DMS53 treated with DMSO at 0.1 percent for 48 hours (cell line): ENCODE results near the gene ATP6V0A4.
"Not testable (repeated sequence)": the region's sequence is repeated elsewhere in the genome, so short reads cannot be mapped to it uniquely, and the experiment has no call there.

Experiments
- DNase-seq: peaks from one replicate; lab custom pipeline; 2025; ENCODE audit not compliant: unreplicated experiment; lab: John Stamatoyannopoulos, UW

ATP6V0A4 gene

DNA sequence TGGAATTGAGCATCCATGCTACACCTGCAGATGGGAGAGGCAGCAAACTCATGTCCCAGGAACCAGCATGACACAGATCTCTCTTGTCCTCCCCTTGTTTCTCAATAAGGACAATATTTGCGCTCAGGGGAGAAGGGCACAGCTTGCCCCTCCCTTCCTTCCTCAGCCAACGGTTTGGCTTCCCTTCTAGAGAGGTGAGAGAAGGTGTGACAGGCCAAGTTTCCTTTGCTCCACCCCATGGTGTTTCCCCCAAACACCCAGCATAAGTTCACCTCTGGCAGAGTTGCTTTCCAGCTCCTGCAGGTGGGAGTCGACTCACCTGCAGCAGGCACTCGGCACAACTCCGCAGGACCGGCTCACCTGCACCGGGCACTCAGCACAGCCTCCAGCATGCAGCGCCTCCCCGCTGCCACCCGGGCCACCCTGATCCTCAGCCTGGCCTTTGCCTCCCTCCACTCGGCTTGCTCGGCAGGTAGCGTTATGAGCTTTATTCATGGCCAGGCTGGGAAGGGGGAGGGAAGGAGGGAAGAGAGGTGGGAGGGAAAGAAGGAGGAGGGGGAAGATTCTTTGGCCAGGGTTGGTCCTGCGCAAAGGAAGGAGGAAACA lies at the start of gene ATP6V0A4, which contains the start of gene TMEM213:
TSS of gene ATP6V0A4 (minus strand) at position 482 of the 606 bp plus-strand sequence. CDS start 26,949 bp downstream, outside the sequence.
TSS of gene TMEM213 (plus strand) at position 280 of the 606 bp plus-strand sequence. CDS start at position 391, 111 bp downstream.
- peak; percentile 35 for DNase-seq

DNA sequence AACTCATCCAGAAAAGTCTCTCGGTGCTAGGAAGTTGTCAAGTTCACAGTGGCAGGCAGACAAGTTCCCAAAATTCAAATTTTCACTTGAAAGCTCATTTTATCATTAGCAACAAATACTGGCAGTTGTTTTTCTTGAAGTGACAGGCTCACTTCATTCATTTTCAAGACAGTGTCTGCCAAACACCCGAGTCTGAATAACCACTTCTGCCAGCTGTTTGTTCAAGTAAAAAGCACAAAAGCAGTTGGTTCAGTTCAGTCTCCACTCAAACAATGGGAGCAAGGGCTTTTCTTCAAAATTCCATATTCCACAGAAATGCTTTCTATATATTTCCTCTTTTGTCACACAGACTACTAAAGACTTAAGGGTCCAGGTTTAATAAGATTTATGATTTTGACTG lies 47.7 kb upstream of the ATP6V0A4 start:
- no peak for DNase-seq

DNA sequence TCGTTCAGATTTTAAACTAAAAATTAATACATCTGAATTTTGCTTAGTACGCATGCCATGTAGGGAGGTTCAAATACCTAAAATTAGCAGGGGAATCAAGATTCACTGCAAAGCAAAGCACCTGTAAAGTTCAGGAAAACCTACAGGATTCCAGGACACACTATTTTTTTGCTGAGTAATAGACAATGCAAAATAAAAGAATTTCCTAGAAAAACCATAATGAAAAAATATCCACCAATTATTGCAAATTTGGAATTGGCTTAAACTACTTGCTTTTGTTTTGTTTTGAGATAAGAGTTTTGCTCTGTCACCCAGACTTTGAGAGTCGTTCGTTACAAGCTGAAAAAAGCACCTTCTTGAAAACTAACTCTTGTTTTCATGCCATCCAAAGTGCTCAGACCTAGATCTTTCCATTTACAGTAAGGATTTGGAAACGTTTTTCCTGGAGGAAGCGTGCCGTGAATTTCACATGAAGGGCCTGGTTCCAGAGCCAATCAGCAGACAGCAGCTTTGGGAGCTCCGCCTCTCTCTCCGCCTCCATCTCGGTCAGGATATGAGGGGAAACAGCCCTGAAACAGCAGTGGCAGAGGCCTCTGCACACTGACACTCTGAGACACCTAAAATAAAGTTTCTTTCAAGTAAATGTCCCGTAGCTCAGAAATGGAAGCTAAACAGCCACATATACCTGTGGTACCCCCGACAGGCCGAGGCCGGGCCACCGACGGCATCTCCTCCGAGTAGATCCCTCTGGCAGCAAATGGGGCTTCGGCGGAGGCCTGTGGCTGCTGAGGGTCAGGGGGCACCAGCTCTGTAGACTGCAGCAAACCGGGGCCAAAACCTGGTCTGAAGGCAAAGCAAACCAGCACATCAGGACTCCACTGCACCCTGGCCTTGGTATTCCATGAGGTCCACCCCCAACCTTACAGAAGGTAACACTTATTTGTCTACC lies 45.9 kb upstream of the ATP6V0A4 start:
- no peak for DNase-seq

DNA sequence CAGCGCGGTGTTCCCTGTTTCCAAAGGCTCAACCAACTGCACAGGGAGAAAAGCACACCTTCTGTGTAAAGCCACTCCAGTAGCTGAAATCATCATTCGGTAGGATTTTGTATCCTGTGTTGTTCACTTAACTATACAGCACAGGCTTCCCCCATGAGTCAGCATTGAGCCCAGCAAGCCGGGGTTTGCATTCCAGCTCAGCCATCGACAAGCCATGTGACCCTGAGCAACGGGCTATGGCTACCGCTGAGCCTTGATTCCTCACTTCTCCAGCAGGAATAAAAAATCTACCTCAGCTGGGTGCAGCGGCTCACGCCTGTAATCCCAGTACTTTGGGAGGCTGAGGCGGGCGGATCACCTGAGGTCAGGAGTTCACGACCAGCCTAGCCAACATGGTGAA lies 44.1 kb upstream of the ATP6V0A4 start:
- no peak for DNase-seq

DNA sequence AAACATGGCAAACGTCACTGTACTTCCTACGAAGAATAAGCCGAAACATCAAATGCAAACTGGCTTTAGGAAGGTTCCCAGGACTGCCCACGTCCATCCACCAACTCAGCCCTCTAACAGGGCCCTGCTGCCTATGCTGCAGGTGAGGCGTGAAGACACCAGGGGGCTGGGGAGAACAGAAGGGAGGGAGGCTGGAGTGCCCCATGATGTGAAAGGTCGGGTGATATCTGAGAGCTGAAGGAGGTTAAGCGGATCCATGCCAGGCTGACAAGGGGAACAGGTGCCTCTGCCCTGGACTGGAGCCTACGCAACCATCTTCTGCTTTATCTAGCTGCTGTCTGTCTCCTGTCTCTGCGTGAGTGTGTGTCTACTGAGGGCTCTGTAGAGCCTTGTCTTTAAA lies 40.2 kb upstream of the ATP6V0A4 start:
- peak; percentile 83 for DNase-seq

DNA sequence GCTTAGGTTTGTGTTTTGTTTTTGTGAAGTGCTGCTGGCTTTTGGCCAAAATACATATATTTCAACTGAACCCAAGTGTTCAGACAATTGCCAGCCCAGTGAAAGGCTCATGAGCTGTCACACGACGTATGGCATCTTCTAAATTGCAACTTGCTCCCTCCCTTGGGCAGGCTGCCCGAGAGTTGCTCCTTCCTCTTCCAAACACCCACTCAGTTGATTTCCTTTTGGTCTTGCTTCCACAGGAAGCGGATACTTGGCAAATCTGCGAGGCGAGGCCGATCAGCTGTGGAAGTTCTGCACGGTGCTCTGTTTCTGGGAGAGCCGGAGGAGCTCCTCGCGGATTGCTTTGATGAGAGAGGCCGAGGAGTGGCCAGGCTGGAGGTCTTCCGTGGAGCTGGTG lies 39.6 kb upstream of the ATP6V0A4 start:
- peak; percentile 95 for DNase-seq

DNA sequence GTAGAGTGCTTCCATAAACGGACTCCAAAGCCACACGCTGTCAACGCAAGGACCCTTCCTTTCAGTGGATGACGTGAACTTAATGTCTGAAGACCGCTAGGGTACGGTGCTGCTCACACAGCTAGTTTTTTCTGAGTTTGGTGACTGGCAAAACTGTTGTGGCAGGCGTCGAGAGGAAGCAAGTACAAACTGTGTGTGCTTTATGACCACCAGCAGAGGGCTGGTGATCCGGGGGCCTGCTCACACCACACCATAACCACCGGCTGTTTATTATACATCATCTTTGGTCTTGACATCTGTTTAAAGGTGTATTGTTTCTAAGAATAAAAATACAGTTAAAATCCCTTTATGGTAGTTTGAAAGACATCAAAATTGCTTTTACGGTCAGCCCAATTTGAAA lies 37.1 kb upstream of the ATP6V0A4 start:
- DNase-seq: no peak

DNA sequence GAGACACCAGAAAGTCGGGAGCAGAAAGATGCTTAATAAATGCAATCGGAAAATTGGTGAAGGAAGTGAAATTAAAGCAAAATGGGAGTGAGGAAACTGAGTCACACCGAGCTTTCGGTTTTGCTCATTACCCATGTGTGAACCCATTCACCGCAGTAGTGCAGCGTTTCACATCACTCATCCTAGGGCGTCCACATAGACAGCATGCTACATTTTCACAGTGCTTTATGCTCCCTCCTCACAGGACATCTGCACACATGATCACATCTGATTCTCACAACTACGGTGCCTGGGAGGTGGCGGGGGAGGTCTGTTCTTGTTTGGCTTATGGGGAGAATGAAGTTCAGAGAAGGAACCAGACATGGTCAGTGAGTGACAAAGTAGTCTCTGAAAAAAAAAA lies 36.6 kb upstream of the ATP6V0A4 start:
- no peak for DNase-seq

DNA sequence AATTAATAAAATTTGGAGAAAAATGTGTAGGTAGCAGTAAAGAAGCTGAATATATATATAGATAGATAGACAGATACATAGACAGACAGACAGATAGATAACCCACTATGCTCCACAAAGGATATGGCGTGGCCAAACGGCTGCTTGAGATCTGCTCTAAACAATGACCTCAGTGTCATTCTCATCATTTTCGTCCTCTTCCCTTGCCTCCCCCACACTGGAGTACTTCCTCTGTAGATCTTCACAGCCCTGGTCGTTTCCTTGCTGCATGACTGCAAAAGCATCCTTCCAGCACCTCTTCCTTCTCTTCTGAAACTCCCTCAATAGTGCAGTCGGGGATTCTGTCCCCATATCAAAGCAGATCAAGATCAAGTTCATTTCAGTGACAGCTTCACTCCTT lies 35.6 kb upstream of the ATP6V0A4 start:
- no peak for DNase-seq

DNA sequence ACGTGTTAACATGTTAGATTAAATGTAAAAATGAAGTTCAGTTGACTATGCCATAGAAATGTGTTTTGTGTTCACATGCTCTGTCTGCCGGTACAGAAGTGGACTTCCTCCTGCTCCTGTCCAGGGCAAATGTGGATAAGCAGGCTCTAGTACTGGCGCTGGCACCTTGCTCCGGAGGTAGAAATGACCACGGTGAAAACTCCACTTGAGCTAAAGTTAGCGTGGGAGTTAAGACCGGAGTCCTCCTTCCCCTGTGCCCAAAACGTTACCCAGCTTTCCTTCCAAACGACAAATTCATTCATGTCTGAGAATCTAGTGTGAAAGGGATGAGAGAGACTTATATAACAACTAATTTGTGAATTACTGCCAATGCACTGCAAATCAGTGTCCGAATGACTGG lies 35.0 kb upstream of the ATP6V0A4 start:
- no peak for DNase-seq

DNA sequence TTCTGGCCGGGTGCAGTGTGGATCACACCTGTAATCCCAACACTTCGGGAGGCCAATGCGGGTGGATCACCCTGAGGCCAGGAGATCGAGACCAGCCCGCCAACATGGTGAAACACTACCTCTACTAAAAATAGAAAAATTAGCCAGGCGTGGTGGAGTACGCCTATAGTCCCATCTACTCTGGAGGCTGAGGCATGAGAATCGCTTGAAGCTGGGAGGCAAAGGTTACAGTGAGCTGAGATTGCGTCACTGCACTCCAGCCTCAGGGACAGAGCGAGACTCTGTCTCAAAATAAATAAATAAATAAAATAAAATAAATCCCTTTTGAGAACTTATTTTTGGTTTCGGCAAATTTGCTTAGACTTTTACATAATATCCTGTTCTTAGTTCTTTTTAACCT lies 31.3 kb upstream of the ATP6V0A4 start:
- DNase-seq: no peak

DNA sequence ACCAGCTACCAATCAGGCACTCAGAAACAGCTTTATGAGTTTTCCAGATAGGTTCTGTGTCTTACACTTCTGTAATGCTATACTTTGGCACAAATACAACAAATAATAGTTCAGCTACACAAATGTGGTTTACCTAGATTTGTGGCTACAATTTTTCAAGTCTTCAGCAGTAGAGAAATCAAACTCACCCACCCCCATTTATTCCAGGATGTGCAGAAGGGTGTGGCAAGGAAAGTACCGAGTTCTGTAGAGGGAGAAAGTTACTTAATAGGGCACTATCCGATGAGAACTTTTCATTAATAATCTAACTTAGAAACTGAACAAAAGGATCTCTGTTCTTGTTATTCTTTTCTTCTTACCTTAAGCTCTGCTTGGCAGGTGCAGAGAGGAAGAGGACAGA lies 30.3 kb upstream of the ATP6V0A4 start:
- no peak for DNase-seq

DNA sequence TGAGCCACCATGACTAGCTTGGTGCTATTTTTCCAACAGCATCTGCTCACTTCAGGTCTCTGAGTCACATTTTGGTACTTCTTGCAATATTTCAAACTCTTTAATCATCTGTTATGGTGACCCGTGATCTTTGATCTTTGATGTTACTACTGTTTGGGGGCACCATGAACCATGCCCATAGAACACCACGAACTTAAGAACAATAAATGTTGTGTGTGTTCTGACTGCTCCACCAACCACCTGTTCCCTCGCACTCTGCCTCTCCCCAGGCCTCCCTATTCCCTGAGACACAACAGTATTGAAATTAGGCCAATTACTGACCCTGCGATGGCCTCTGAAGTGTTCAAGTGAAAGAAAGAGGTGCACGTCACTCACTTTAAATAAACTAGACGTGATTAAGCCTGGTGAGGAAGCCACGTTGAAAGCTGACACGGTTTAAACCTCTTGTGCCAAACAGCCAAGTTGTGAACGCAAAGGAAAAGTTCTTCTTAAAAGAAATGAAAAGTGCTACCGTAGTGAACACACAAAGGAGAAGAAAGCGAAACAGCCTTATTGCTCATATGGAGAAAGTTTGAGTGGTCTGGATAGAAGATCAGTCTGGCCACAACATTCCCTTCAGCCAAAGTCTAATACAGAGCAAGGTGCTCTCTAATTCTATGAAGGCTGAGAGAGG lies 27.2 kb upstream of the ATP6V0A4 start:
- DNase-seq: no peak

DNA sequence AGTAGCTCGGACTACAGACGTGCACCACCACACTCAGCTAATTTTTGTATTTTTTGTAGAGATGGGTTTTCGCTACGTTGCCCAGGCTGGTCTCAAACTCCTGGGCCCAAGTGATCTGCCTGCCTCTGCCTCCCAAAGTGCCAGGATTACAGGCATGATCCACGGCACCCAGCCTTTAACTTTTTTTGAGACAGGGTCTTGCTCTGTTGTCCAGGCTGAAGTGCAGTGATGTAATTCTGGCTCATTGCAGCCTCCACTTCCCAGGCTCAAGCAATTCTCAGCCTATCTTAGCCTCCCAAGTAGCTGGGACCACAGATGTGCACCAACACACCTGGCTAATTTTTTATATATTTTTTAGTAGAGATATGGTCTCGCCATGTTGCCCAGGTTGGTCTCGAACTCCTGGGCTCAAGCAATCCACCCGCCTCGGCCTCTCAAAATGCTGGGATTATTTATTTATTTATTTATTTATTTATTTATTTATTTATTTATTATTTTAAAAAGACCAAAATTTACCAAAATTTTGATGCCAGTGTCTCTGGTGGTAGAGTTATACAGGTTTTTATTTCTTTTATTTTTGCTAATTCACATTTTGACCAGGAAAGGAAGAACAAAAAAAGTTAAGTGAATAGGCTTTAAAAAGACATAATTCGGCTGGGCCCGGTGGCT lies 25.0 kb upstream of the ATP6V0A4 start:
- DNase-seq: no peak

DNA sequence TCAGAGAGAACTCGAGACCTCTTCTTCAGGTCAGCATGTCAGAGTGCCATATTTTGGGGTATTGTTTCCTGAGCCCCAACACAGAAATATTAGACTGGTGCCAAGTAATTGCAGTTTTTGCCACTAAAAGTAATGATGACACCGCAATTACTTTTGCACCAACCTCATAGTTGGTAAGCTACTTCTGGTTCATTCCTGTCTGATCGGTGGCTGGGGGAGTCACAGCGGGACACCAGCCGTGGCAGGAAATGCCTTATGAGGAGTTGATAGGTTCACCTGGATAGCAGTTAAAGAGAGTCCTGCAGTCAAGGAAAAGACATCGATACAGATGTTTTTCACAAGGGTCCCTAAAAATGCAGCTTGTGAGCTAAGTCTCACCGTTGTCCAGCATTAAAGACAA lies 23.9 kb upstream of the ATP6V0A4 start:
- DNase-seq: no peak

DNA sequence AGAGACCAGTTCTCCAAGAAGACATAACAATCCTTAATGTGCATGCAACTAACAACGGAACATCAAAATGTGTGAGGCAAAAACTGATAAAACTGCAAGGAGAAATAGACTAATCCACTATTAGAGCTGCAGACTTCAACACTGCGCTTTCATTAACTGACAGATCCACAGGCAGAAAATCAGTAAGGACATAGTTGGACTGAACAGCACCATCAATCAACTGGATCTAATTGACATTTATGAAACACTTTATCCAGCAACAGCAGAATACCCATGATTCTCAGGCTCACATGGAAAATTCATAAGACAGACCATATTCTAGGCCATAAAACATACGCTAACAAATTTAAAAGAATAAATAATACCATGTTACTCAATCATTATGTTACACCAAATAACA lies 21.6 kb upstream of the ATP6V0A4 start:
- DNase-seq: no peak

DNA sequence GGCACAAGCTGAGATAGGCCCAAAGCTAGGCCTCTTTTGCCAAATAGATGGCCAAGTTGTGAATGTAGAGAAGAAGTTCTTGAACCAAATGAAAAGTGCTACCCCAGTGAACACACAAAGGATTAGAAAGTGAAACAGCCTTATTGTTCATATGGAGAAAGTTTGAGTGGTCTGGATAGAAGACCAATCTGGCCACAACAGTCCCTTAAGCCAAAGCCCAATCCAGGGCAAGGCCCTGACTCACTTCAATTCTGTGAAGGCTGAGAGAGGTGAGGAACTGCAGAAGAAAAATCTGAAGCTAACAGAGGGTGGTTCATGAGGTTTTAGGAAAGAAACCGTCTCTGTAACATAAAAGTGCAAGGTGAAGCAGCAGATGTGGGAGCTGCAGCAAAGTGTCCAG lies 18.7 kb upstream of the ATP6V0A4 start:
- DNase-seq: no peak

DNA sequence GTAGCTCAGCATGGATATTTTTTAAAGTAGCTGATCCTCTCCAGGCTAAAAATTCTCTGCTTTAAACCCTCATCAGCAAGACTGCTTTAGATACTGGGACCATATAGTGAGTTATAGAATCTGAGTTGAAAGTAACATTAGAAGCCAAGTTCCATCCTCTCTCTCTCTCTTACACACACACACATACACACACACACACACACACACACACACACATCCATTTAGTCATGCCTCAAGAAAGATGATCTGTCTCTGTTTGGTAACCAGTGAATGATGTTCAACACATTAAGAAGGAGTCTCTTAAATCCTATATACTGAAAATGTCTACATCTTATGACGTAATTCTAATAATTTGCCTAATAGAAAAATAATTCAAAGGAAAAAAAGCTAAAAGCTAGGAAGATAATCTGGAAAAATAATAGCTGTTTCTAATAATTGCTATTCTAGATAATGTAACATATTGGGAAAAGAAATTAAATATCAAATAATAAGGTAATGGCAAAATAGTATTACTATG lies 16.9 kb upstream of the ATP6V0A4 start:
- no peak for DNase-seq

DNA sequence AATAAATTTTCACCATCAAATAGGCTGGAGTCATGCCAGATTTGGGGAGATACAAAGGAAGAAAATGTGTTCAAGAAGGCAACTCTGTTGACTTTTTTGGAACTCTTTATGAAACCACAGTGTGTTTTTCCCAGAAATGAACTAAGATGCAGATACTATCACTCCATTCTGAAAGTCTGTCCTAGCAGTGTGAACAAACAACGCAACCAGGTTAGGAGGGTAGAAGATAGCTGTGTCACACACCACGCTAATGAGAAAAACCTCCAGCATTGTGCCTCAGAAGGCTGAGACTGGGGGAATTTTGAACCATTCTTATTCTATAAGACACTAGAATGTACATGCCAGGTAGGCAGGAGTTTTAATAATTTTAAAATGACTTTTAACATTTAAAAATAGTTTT lies 15.9 kb upstream of the ATP6V0A4 start:
- DNase-seq: no peak

DNA sequence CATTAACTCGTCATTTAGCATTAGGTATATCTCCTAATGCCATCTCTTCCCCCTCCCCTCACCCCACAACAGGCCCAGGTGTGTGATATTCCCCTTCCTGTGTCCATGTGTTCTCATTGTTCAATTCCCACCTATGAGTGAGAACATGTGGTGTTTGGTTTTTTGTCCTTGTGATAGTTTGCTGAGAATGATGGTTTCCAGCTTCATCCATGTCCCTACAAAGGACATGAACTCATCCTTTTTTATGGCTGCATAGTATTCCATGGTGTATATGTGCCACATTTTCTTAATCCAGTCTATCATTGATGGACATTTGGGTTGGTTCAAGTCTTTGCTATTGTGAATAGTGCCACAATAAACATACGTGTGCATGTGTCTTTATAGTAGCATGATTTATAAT lies 13.3 kb upstream of the ATP6V0A4 start:
- DNase-seq: not testable (repeated sequence)

DNA sequence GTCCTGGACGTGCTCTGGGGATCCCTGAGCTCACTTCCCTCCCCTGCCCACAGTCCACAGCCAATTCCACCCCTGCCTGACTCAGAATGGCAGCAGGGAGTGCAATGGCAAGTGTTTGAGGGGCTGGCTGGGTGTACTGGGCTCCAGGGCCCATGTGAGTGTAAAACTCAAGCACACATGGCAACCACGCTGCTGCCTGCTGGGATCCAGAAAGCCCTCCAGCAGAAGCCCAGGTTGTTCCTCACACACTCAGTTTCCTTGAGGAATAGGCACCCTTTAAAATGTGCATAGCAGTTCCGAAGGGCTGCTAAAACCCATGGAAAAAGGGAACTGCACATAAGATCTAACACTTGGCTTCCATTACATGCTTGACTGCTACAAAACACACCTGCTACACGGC lies 11.3 kb upstream of the ATP6V0A4 start:
- no peak for DNase-seq
